Parathyroid adenoma (tissue), 2 donors: ENCODE data around the gene TXNL4B.

Source experiments
- H2AFZ ChIP-seq: fragments of 300-600 bp; sonication (generic); one replicate; pipeline ENCODE4 v1.7.0; 2017; ENCODE audit warnings: antibody characterized with exemption, mild to moderate bottlenecking
- H3K27ac ChIP-seq: fragments of 300-600 bp; sonication (generic); one replicate; pipeline ENCODE4 v1.7.0; 2017
- H3K27me3 ChIP-seq: fragments of 300-600 bp; sonication (generic); one replicate; pipeline ENCODE4 v1.7.0; 2017; ENCODE audit warnings: low read length; ENCODE audit not compliant: control insufficient read depth, insufficient read depth
- H3K36me3 ChIP-seq: fragments of 300-600 bp; sonication (generic); one replicate; pipeline ENCODE4 v1.7.0; 2017; ENCODE audit warnings: low read length; ENCODE audit not compliant: control insufficient read depth, insufficient read depth
- H3K4me1 ChIP-seq: fragments of 300-600 bp; sonication (generic); one replicate; pipeline ENCODE4 v1.7.0; 2017; ENCODE audit warnings: control low read depth
- H3K4me2 ChIP-seq: fragments of 300-600 bp; sonication (generic); one replicate; pipeline ENCODE4 v1.7.0; 2017; ENCODE audit warnings: low read length
- H3K4me3 ChIP-seq: fragments of 300-600 bp; sonication (generic); one replicate; pipeline ENCODE4 v1.7.0; 2017; ENCODE audit warnings: low read depth, low read length
- H3K79me2 ChIP-seq: fragments of 300-600 bp; sonication (generic); one replicate; pipeline ENCODE4 v1.7.0; 2017; ENCODE audit warnings: control low read depth
- H3K9ac ChIP-seq: fragments of 300-600 bp; sonication (generic); one replicate; pipeline ENCODE4 v1.7.0; 2017; ENCODE audit warnings: mild to moderate bottlenecking
- H3K9me3 ChIP-seq: fragments of 300-600 bp; sonication (generic); one replicate; pipeline ENCODE4 v1.7.0; 2017; ENCODE audit warnings: low read length; ENCODE audit not compliant: control insufficient read depth
- TF ChIP-seq, protein P1 (sequence below): fragments of 300-600 bp; sonication (generic); IDR thresholded peaks from one replicate; pipeline ENCODE4 v1.7.0; 2017; ENCODE audit warnings: antibody characterized with exemption, mild to moderate bottlenecking
- donor health status: primary hyperparathyroidism.

Gene TXNL4B

DNA sequence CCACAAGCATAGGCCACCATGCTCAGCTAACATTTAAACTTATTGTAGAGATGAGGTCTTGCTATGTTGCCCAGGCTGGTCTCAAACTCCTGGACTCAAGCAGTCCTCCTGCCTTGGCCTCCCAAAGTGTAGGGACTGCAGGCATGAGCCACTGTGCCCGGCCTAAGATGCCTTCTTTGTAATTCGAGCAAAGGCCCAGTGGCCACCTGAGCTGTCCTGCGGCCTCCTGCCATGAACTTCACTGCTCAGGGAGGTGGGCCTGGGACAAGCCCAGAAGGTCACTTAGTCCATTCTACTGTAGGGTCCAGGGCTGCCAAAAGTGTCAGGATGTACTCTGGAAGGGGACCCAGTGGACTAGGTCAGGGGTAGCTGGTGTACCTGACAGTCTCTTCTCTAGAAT lies 30.7 kb upstream of the TXNL4B start:
- Histone ChIP-seq H3K4me3 (no peak overlapping the region), H3K27ac (no peak overlapping the region), H3K4me1 (no peaks in the 10 kb centered on the region), H2AFZ (no peak overlapping the region), H3K9me3 (no peaks in the 10 kb centered on the region), H3K79me2 (no peaks in the 10 kb centered on the region), H3K9ac (no peak overlapping the region), H3K27me3 (no peaks in the 10 kb centered on the region), H3K4me2 (no peak overlapping the region), H3K36me3 (no peaks in the 10 kb centered on the region)
- TF ChIP-seq, protein P1, sequence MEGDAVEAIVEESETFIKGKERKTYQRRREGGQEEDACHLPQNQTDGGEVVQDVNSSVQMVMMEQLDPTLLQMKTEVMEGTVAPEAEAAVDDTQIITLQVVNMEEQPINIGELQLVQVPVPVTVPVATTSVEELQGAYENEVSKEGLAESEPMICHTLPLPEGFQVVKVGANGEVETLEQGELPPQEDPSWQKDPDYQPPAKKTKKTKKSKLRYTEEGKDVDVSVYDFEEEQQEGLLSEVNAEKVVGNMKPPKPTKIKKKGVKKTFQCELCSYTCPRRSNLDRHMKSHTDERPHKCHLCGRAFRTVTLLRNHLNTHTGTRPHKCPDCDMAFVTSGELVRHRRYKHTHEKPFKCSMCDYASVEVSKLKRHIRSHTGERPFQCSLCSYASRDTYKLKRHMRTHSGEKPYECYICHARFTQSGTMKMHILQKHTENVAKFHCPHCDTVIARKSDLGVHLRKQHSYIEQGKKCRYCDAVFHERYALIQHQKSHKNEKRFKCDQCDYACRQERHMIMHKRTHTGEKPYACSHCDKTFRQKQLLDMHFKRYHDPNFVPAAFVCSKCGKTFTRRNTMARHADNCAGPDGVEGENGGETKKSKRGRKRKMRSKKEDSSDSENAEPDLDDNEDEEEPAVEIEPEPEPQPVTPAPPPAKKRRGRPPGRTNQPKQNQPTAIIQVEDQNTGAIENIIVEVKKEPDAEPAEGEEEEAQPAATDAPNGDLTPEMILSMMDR: no peak

DNA sequence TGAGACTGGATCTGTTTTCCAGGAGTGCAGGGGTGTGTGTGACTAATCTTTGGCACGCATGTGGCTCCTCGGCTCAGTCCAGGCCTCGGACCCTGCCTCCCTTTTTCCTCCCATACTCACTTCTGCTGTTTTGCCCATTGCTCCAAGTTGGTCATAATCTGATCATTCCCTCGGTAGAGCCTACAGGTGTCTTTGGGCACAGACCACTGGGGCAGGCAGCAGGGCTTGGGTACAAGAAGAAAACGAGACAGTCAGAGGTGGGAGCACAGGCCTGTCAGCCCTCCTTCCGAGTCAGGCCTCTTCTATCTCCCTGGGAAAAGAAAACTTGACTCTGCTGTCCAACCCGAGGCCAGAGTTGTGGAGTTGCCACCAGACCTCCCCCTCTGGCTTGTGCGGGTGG lies 30.0 kb upstream of the TXNL4B start:
- H3K4me1 ChIP-seq: no peaks in the 10 kb centered on the region
- no peak overlapping the region for H2AFZ ChIP-seq
- no peaks in the 10 kb centered on the region for H3K9me3 ChIP-seq
- H3K4me3 ChIP-seq: no peak overlapping the region
- H3K9ac ChIP-seq: no peak overlapping the region
- no peak overlapping the region for H3K27ac ChIP-seq
- TF ChIP-seq, protein P1: no peak
- no peaks in the 10 kb centered on the region for H3K79me2 ChIP-seq
- H3K27me3 ChIP-seq: no peaks in the 10 kb centered on the region
- H3K36me3 ChIP-seq: no peaks in the 10 kb centered on the region
- H3K4me2 ChIP-seq: no peak overlapping the region

DNA sequence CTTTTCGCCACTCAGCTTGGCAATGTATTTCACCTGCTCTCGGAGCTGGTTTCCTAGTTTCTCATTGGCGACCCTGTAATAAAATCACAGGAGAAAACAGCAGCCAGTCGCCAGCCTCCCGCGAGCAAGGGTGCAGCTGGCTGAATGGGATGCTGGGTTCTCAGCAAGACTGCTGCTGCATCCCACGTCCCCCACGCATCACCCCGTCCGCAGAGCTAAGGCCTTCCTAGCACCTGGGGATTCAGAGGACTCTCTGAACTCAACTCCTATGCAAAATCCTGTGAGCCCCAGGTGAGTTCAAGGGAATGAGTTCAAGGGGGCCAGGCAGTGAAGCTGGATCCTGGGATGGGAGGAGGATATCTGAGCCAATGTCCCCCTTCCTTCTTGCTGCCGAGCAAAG lies 29.5 kb upstream of the TXNL4B start:
- TF ChIP-seq, protein P1: no peak
- no peaks in the 10 kb centered on the region for H3K9me3 ChIP-seq
- no peak overlapping the region for H2AFZ ChIP-seq
- H3K27me3 ChIP-seq: no peaks in the 10 kb centered on the region
- no peaks in the 10 kb centered on the region for H3K79me2 ChIP-seq
- no peaks in the 10 kb centered on the region for H3K36me3 ChIP-seq
- H3K27ac ChIP-seq: no peak overlapping the region
- H3K4me2 ChIP-seq: no peak overlapping the region
- no peaks in the 10 kb centered on the region for H3K4me1 ChIP-seq
- no peak overlapping the region for H3K4me3 ChIP-seq
- no peak overlapping the region for H3K9ac ChIP-seq

DNA sequence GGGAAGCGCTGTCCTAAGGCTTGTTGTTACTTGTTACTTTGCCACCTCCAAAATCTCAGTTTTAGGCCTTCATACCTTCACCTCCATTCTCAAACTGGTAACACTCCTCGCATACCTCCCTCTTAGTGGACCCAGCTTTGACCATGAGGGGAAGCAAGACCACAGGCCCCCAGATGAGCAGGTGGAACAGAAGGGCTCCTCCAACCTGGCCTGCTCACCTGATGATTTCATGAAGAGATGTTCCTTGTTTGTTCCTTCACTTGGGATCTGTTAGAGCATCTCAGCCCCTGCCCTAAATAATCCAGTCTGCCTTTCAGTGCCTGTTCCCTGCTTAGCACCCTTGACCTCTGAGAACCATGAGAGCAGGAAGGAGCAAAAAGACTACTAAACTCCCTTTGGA lies 28.9 kb upstream of the TXNL4B start:
- Histone ChIP-seq H3K36me3 (no peaks in the 10 kb centered on the region), H3K27ac (no peak overlapping the region), H2AFZ (no peak overlapping the region), H3K4me2 (no peak overlapping the region), H3K79me2 (no peaks in the 10 kb centered on the region), H3K9me3 (no peaks in the 10 kb centered on the region), H3K4me3 (no peak overlapping the region), H3K9ac (no peak overlapping the region), H3K27me3 (no peaks in the 10 kb centered on the region), H3K4me1 (no peaks in the 10 kb centered on the region)
- TF ChIP-seq, protein P1: no peak

DNA sequence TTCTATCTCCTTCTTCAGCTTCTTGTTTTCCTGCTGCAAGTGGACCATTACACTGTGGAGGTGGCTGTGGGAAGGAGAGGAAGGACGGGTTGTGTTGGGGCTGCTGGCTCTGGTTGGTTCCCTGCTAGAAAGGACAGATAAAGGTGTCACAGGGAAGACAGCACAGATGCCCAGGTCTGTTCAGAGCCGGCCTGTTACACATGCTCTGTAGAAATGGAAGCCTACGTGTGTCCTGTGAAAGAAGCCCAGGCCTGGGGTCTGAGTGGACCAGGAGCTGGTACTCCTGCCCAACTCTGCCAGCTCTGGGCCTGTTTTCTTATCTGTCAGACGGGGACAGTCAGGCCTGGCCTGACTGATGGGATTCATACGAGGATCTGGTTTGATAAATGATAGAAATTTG lies 26.6 kb upstream of the TXNL4B start:
- H3K4me2 ChIP-seq: no peak overlapping the region
- no peak overlapping the region for H2AFZ ChIP-seq
- H3K79me2 ChIP-seq: no peaks in the 10 kb centered on the region
- H3K4me3 ChIP-seq: no peak overlapping the region
- no peak overlapping the region for H3K9ac ChIP-seq
- H3K27ac ChIP-seq: no peak overlapping the region
- TF ChIP-seq, protein P1: no peak
- no peaks in the 10 kb centered on the region for H3K27me3 ChIP-seq
- H3K9me3 ChIP-seq: no peaks in the 10 kb centered on the region
- no peaks in the 10 kb centered on the region for H3K36me3 ChIP-seq
- H3K4me1 ChIP-seq: no peaks in the 10 kb centered on the region
